Measurements from ENCODE around the gene ANKMY1.

ANKMY1 gene

DNA sequence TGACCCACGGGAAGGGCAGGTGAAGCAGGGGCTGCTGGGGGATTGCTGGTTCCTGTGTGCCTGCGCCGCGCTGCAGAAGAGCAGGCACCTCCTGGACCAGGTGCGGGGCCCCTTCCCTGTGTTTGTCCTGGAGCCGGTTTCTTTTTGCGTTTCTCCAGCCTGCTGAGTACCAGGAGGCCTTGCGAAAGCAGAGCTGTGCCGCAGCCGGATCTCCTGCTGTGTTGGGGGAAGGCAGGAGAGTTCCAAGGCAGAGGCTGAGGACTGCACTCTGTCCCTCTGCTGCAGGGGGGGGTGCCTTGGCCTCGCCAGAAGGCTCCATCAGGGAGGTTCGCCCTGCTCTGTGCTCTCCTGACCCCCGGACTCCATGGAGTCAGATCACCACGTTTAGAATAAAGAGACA lies 31.6 kb upstream of the ANKMY1 start:
- TF ChIP-seq, protein P1, sequence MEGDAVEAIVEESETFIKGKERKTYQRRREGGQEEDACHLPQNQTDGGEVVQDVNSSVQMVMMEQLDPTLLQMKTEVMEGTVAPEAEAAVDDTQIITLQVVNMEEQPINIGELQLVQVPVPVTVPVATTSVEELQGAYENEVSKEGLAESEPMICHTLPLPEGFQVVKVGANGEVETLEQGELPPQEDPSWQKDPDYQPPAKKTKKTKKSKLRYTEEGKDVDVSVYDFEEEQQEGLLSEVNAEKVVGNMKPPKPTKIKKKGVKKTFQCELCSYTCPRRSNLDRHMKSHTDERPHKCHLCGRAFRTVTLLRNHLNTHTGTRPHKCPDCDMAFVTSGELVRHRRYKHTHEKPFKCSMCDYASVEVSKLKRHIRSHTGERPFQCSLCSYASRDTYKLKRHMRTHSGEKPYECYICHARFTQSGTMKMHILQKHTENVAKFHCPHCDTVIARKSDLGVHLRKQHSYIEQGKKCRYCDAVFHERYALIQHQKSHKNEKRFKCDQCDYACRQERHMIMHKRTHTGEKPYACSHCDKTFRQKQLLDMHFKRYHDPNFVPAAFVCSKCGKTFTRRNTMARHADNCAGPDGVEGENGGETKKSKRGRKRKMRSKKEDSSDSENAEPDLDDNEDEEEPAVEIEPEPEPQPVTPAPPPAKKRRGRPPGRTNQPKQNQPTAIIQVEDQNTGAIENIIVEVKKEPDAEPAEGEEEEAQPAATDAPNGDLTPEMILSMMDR (IDR thresholded peaks at IDR 0.05; ENCODE audit: low read length, missing control alignments), result no peak
- no peak overlapping the region for H3K4me3 ChIP-seq (replicated peaks; ENCODE audit: low read depth, low read length)
- no peak for DNase-seq (ENCODE audit: low read depth)

DNA sequence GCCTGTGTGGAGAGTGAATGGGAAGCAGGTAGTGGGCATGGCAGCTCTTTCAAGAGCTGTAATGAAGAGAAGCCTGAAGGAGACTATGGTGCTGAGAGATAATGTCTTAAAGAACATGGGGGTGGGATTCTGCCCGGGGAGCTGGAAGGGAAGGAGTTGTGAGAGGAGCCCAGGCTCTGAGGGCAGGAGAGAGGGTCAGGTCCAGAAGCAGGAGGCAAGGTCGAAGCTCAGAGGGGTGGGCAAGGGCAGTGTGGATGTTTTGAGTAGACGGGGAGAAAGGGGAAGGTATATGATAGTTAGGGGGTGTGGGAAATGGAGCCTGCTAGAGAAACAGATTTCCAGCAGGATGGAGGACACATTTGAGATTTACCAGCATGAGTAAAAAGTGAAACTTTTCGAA lies 30.9 kb upstream of the ANKMY1 start:
- no peak overlapping the region for H3K4me3 ChIP-seq (replicated peaks; ENCODE audit: low read depth, low read length)
- no peak for DNase-seq (ENCODE audit: low read depth)
- TF ChIP-seq, protein P1 (IDR thresholded peaks at IDR 0.05; ENCODE audit: low read length, missing control alignments), result no peak

DNA sequence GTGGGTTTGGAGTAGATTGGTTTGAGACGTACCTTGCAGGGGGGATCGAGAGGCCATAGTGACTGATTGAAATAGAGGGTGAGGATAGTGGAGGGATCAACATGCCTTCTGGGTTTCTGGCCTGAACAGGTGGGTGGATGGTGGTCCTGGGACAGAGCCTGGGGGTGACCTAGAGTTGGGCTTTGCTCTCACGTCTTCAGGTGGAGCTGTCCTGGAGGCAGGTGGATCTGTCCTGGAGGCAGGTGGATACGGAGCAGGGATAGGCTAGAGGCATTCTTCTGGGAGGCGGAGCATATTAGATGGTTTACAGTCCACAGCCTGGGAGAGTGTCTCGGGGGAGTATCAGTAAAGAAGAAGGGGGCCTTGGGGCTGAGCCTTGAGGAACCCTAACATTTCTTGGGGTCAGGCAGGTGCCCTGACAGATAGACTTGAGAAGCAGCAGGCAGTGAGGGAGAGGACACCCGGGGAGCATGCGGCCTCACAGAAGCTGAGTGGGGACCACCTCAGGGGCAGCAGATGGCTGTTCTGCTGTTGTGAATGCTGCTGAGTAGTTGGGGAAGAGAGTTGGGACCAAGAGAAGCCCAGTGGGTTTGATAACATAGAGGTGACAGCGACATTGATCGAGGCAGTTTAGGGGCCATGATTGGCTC lies 30.3 kb upstream of the ANKMY1 start:
- TF ChIP-seq, protein P1 (IDR thresholded peaks at IDR 0.05; ENCODE audit: low read length, missing control alignments), result no peak
- no peak for DNase-seq (ENCODE audit: low read depth)
- H3K4me3 ChIP-seq (replicated peaks; ENCODE audit: low read depth, low read length), result peak overlapping the region; percentile 99

DNA sequence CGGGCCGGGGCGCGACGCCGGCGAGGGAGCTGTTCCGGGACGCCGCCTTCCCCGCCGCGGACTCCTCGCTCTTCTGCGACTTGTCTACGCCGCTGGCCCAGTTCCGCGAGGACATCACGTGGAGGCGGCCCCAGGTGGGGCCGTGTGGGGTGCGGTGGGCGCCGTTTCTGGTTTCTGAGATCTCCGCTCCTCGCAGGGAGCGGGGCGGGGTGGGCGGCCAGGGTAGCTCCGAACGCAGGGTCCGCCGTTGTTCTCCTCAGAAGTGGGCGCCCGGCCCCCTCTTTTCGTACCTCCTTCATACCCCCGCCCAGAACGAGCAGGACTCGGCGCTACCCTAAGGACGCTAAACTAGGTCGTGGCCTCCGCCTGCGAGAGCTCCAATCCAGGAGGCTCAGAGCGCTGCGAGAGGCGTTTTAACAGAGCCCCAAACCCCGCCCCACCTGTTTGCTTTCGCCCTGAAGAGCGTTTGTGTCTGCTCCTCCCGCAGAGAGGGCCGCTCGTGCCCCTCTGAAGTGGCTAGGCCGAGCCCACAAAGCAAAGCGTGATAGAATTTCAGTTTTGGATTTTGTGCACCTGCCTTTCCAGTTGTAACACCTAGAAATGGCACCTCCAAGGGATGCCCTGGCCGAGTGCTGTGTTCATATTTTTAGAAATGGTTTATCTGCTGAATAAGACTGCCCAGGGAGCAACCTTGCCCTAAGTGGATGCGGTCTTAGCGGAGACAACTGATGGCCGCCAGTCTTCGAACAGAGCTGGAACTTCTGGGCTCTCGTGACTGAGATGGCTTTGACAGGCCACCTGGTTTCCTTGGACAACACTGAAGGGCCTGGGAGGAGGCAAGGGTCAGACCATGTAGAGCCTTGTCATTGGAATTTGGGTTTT lies 29.4 kb upstream of the ANKMY1 start:
- no peak for DNase-seq (ENCODE audit: low read depth)
- H3K4me3 ChIP-seq (replicated peaks; ENCODE audit: low read depth, low read length), result peak overlapping the region; percentile 99
- TF ChIP-seq, protein P1 (IDR thresholded peaks at IDR 0.05; ENCODE audit: low read length, missing control alignments), result no peak

DNA sequence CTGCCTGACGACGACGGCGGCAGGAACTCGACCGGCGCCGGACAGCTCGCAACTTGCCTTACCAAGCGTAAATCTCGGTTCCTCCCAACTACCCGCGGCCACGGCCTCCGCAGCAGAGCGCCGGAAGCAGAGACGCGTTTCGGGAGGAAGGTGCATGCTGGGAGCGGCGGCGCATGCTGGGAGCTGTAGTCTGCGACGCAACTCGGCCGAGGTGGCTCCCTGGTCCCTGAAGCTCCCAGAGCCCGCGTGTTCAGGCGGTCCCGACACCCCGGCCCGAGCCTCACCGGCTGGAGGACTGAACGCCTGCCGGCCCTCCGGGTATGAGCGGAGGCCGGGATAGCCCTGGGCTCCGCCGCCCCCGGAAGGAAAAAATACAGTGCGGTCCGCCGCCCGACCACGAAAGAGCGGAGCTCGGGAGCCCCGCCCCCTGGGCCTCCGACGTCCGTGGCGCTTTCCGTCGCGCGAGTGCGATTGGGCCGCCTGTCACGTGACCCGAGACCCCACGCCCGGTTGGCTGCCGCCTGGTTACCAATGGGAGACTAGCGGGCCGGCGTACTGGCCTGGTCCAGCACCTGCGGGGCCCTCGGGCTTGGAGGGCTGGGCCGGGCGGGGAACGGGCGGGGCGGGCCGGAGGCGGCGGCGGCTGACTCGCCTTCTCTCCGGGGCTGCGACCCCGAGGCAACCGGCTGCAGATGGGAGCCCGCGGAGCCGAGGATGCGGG lies 28.6 kb upstream of the ANKMY1 start, which contains the start of gene CAPN10:
Gene CAPN10 (plus strand): TSS at position 537 of the 721 bp plus-strand sequence. CDS start 178 bp downstream, at position 715.
- peak within 1 kb of the TSS; percentile 99 for H3K4me3 ChIP-seq (replicated peaks; ENCODE audit: low read depth, low read length)
- TF ChIP-seq, protein P1 (IDR thresholded peaks at IDR 0.05; ENCODE audit: low read length, missing control alignments), result no peak
- peak; percentile 94 for DNase-seq (ENCODE audit: low read depth)

DNA sequence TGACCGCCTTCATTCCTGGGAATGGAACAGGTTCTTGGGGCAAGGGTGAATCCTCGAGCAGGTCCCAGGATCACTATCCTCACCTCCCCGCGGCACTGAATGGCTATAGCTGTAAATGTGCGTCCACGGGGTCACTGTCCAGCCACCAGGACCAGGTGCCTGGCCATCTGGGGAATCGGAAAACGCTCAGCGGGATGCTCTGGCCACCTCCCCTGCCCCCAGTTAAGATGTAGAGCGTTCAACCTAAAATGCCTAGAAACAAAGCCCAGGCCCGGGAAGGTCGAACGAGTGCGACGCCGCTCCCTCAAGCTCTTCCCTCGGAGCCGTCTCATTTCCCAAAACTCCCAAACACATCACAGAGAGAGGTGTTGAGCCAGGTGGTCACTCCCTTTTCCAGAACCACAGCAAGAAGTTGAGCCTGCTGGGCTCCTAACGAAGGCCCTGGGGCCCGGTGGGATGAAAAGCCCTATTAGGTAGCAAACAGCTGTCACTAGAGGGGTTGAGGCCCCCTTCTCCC lies 28.0 kb upstream of the ANKMY1 start:
- H3K4me3 ChIP-seq (replicated peaks; ENCODE audit: low read depth, low read length), result peak overlapping the region; percentile 99
- DNase-seq (ENCODE audit: low read depth), result no peak
- TF ChIP-seq, protein P1 (IDR thresholded peaks at IDR 0.05; ENCODE audit: low read length, missing control alignments), result no peak
